Sigmoid colon (tissue), 4 donors: ENCODE measurements around the gene UBAP1.

Experiments used
- CTCF ChIP-seq, 4 experiments: fragments of 450-650 bp in 3 of 4; fragments of 200-600 bp in 1 of 4; IDR thresholded peaks; one replicate each; pipeline ENCODE4 v1.5.1; 2016 to 2019; ENCODE audit warnings: antibody characterized with exemption in 4 of 4, mild to moderate bottlenecking in 3 of 4, moderate library complexity in 2 of 4
- POLR2A ChIP-seq, 2 donors: fragments of 450-650 bp; IDR thresholded peaks; one replicate each; pipeline ENCODE4 v1.6.1; 2016; ENCODE audit warnings: antibody characterized with exemption in 2 of 2, mild to moderate bottlenecking in 2 of 2, moderate library complexity in 2 of 2
- POLR2AphosphoS5 ChIP-seq, 4 donors: sonication (generic); formaldehyde crosslinking; IDR thresholded peaks; one replicate each; pipeline ENCODE4 v1.6.1; 2017; ENCODE audit warnings: antibody characterized with exemption in 4 of 4

GRCh38 chr9:34195143-34195542, 16.3 kb downstream of the UBAP1 start:
- TF ChIP-seq CTCF (IDR thresholded peaks at IDR 0.05): no peak
- no peak for TF ChIP-seq POLR2A (IDR thresholded peaks at IDR 0.05)
- no peak for TF ChIP-seq POLR2AphosphoS5 (IDR thresholded peaks at IDR 0.05)
